Stomach (tissue), 9 donors: ENCODE data around the gene IFNA5. TPM values are rescaled to one million over a fixed set of nuclear protein-coding genes. Genes with fewer than 3 reads are reported as not detected.
A peak's percentile ranks its signal among the peaks of the same experiment; 100 is the strongest.

Source experiments
- DNase-seq, 2 donors: peaks; one replicate each; pipeline versions ENCODE4 v3.0.0 to v3.0.0-alpha.2; 2013 to 2019
- H3K27ac ChIP-seq, 5 donors: fragments of 200-600 bp in 4 of 5; sonication (generic) in 4 of 5; one replicate each; pipeline ENCODE4 v1.5.1; 2013 to 2019; ENCODE audit warnings: mild to moderate bottlenecking in 1 of 5, moderate library complexity in 1 of 5
- H3K27me3 ChIP-seq, 3 donors: fragments of 200-600 bp; sonication (generic); one replicate each; pipeline ENCODE4 v1.5.1; 2017 to 2019; ENCODE audit warnings: mixed run types in 1 of 3
- H3K36me3 ChIP-seq, 4 donors: fragments of 200-600 bp; sonication (generic); 1 replicate in 3 of 4; 2 replicates in 1 of 4; pipeline ENCODE4 v1.5.1; 2016 to 2019
- H3K4me1 ChIP-seq, 4 donors: fragments of 200-600 bp; sonication (generic); one replicate each; pipeline ENCODE4 v1.5.1; 2016 to 2019
- H3K4me3 ChIP-seq, 4 donors: fragments of 200-600 bp; sonication (generic) in 3 of 4; one replicate each; pipeline ENCODE4 v1.5.1; 2016 to 2019; ENCODE audit warnings: mild to moderate bottlenecking in 1 of 4
- H3K9me3 ChIP-seq, 4 donors: fragments of 200-600 bp; sonication (generic); one replicate each; pipeline ENCODE4 v1.5.1; 2016 to 2019
- CTCF ChIP-seq, 7 experiments: fragments of 450-650 bp in 4 of 7; fragments of 200-600 bp in 3 of 7; sonication (generic) in 3 of 7; IDR thresholded peaks; one replicate each; pipeline ENCODE4 v1.5.1; 2016 to 2019; ENCODE audit warnings: antibody characterized with exemption in 7 of 7, control low read depth in 2 of 7, mild to moderate bottlenecking in 1 of 7
- EP300 ChIP-seq: sonication (generic); formaldehyde crosslinking; IDR thresholded peaks from one replicate; pipeline ENCODE4 v1.6.1; 2017; ENCODE audit warnings: antibody characterized with exemption
- POLR2A ChIP-seq, 4 donors: fragments of 450-650 bp; IDR thresholded peaks; one replicate each; pipeline ENCODE4 v1.6.1; 2016; ENCODE audit warnings: antibody characterized with exemption in 4 of 4, control low read depth in 2 of 4, mild to moderate bottlenecking in 1 of 4, moderate library complexity in 1 of 4
- POLR2AphosphoS5 ChIP-seq, 3 donors: sonication (generic); formaldehyde crosslinking; IDR thresholded peaks; one replicate each; pipeline ENCODE4 v1.6.1; 2016; ENCODE audit warnings: antibody characterized with exemption in 3 of 3
- WGBS, 5 donors: extraction: QIAGEN DNeasy Blood & Tissue Kit in 3 of 5; methylation state at CpG; one replicate each; pipeline versions ENCODE4 v1.1.5 to v1.1.7; 2013 to 2018; 5-methylcytosine and 5-hydroxymethylcytosine counted together
- intact Hi-C: fragments of 100-400 bp; cut with DNase I; formaldehyde crosslinking; loops from one replicate; pipeline ENCODE4 v1.15.1; 2023; ENCODE audit warnings: low total_unique reads
- polyA plus RNA-seq, 3 donors: library from polyadenylated mRNA; stranded (reverse); fragments of 200-250 nt; gene quantifications; one replicate each; pipeline ENCODE4 v1.2.3, GENCODE V29; 2013
- total RNA-seq, 5 donors: library from RNA; depleted of rRNA; stranded (reverse); fragments of >200 nt; gene quantifications; one replicate each; pipeline versions ENCODE4 v1.1.0 to v1.2.3, GENCODE V29; 2014 to 2016
- donor health status: healthy with polysubstance abuse.
- donor health status: Bipolar disorder and iron deficiency.
- donor health status: healthy.

IFNA5 gene
- total and polyA plus RNA-seq, 8 donors: 0.92 to 1.6 TPM; not detected in 6

- Histone ChIP-seq H3K27me3 (no peaks in the 10 kb centered on the region), H3K4me3 (no peak overlapping the region), H3K9me3 (no peaks in the 10 kb centered on the region), H3K4me1 (peaks cover 5 to 63% (median 34%) of the 10 kb centered on the region in 4 donors), H3K36me3 (peaks cover 0 to 32% (median 27%) of the 10 kb centered on the region in 4 donors), H3K27ac (no peak overlapping the region)
- TF ChIP-seq POLR2A (IDR thresholded peaks at IDR 0.05) (no peak), POLR2AphosphoS5 (IDR thresholded peaks at IDR 0.05) (no peak), EP300 (no peak), CTCF (IDR thresholded peaks at IDR 0.05) (peak in 4 of 7 experiments; percentile 31 to 52 (median 50))
- intact Hi-C loops: loop anchor here (10.0 kb wide), 1 partner anchor 68 kb away; no protein-coding TSS in a partner anchor
- 33 to 43% (median 40%) methylated on average over 2 of the region's 2 CpGs for WGBS, 5 donors
- peak in 1 of 2 donors; percentile 66 for DNase-seq
Observed at GRCh38 chr9:21326526-21327139, 21.5 kb upstream of the IFNA5 start.

- no peak overlapping the region for H3K4me3 ChIP-seq
- H3K4me1 ChIP-seq: peaks cover 0 to 37% (median 15%) of the 10 kb centered on the region in 4 donors
- H3K27ac ChIP-seq: no peak overlapping the region
- peaks cover 0 to 37% (median 31%) of the 10 kb centered on the region in 4 donors for H3K36me3 ChIP-seq
- 77 to 88% (median 83%) methylated on average over 4 of the region's 4 CpGs for WGBS, 5 donors
- H3K27me3 ChIP-seq: no peaks in the 10 kb centered on the region
- DNase-seq: no peak
- TF ChIP-seq POLR2A (IDR thresholded peaks at IDR 0.05) (no peak), CTCF (IDR thresholded peaks at IDR 0.05) (no peak), EP300 (no peak), POLR2AphosphoS5 (IDR thresholded peaks at IDR 0.05) (no peak)
- intact Hi-C loops: loop anchor here (10.0 kb wide), 1 partner anchor 71 kb away; no protein-coding TSS in a partner anchor
- no peaks in the 10 kb centered on the region for H3K9me3 ChIP-seq
Observed at GRCh38 chr9:21324047-21324446, 18.9 kb upstream of the IFNA5 start.

GRCh38 chr9:21322911-21323461, 17.9 kb upstream of the IFNA5 start:
- intact Hi-C loops: loop anchor here (10.0 kb wide), 1 partner anchor 72 kb away; no protein-coding TSS in a partner anchor
- 87 to 94% (median 91%) methylated on average over 5 of the region's 5 CpGs for WGBS, 5 donors
- TF ChIP-seq EP300: no peak
- no peak for DNase-seq
- H3K9me3 ChIP-seq: no peaks in the 10 kb centered on the region
- H3K36me3 ChIP-seq: peaks cover 0 to 37% (median 31%) of the 10 kb centered on the region in 4 donors
- H3K4me1 ChIP-seq: peaks cover 0 to 33% (median 14%) of the 10 kb centered on the region in 4 donors
- no peaks in the 10 kb centered on the region for H3K27me3 ChIP-seq
- no peak overlapping the region for H3K4me3 ChIP-seq
- H3K27ac ChIP-seq: no peak overlapping the region

GRCh38 chr9:21320465-21320864, 15.4 kb upstream of the IFNA5 start:
- H3K4me1 ChIP-seq: peaks cover 0 to 17% (median 6%) of the 10 kb centered on the region in 4 donors
- peaks cover 0 to 37% (median 31%) of the 10 kb centered on the region in 4 donors for H3K36me3 ChIP-seq
- TF ChIP-seq POLR2A (IDR thresholded peaks at IDR 0.05): no peak
- no peak for TF ChIP-seq EP300
- no peak for TF ChIP-seq POLR2AphosphoS5 (IDR thresholded peaks at IDR 0.05)
- TF ChIP-seq CTCF (IDR thresholded peaks at IDR 0.05): no peak
- no peak overlapping the region for H3K27ac ChIP-seq
- DNase-seq: no peak
- no peak overlapping the region for H3K4me3 ChIP-seq
- WGBS, 5 donors: 56 to 70% (median 61%) methylated on average over 2 of the region's 2 CpGs
- H3K9me3 ChIP-seq: no peaks in the 10 kb centered on the region
- intact Hi-C loops: loop anchor here (10.0 kb wide), 1 partner anchor 74 kb away; no protein-coding TSS in a partner anchor
- no peaks in the 10 kb centered on the region for H3K27me3 ChIP-seq
